Occipital lobe (tissue), 2 donors: Measurements from ENCODE around the gene PPP1R10. TPM values are rescaled to one million over a fixed set of nuclear protein-coding genes. Genes with fewer than 3 reads are reported as not detected.

ENCODE experiments used
- DNase-seq: peaks from one replicate; lab custom pipeline; 2025; lab: John Stamatoyannopoulos, UW
- total RNA-seq: library from RNA; depleted of rRNA; stranded (reverse); fragments of >200 nt; gene quantifications from one replicate; pipeline ENCODE4 v1.2.3, GENCODE V29; 2014

PPP1R10 gene
- total RNA-seq, 1 donor from 2014 or later = 55.7 TPM

- no peak for DNase-seq
Measured at GRCh38 chr6:30598912-30599624, 18.0 kb downstream of the PPP1R10 start.

- DNase-seq = peak; percentile 24
Measured at GRCh38 chr6:30597315-30598144, 19.5 kb downstream of the PPP1R10 start.

GRCh38 chr6:30592287-30592686, 24.8 kb downstream of the PPP1R10 start:
- no peak for DNase-seq

GRCh38 chr6:30591008-30591407, 26.0 kb downstream of the PPP1R10 start:
- no peak for DNase-seq

GRCh38 chr6:30590509-30590908, 26.5 kb downstream of the PPP1R10 start:
- no peak for DNase-seq

GRCh38 chr6:30589754-30590358, 27.2 kb downstream of the PPP1R10 start:
- no peak for DNase-seq

GRCh38 chr6:30583921-30584320, 33.1 kb downstream of the PPP1R10 start:
- no peak for DNase-seq

GRCh38 chr6:30578051-30578450, 39.0 kb downstream of the PPP1R10 start:
- no peak for DNase-seq

- DNase-seq = no peak
Measured at GRCh38 chr6:30573113-30573512, 43.9 kb downstream of the PPP1R10 start.

GRCh38 chr6:30572148-30572547, 44.9 kb downstream of the PPP1R10 start:
- no peak for DNase-seq

- DNase-seq = no peak
Measured at GRCh38 chr6:30571762-30572082, 45.3 kb downstream of the PPP1R10 start.

- DNase-seq = peak; percentile 98
Measured at GRCh38 chr6:30571075-30571761, 45.8 kb downstream of the PPP1R10 start, which contains the start of gene ABCF1. Gene ABCF1 (plus strand): TSS chr6:30571442. CDS start chr6:30571488, 46 bp downstream.

GRCh38 chr6:30570740-30571074, 46.3 kb downstream of the PPP1R10 start:
- no peak for DNase-seq

- no peak for DNase-seq
Measured at GRCh38 chr6:30570263-30570662, 46.8 kb downstream of the PPP1R10 start.

GRCh38 chr6:30568245-30568644, 48.8 kb downstream of the PPP1R10 start:
- DNase-seq = no peak

GRCh38 chr6:30565772-30566171, 51.3 kb downstream of the PPP1R10 start:
- no peak for DNase-seq

GRCh38 chr6:30564114-30564513, 52.9 kb downstream of the PPP1R10 start:
- no peak for DNase-seq

GRCh38 chr6:30562470-30563425, 54.3 kb downstream of the PPP1R10 start:
- no peak for DNase-seq

- DNase-seq = no peak
Measured at GRCh38 chr6:30560930-30561329, 56.1 kb downstream of the PPP1R10 start.

GRCh38 chr6:30557683-30557981, 59.4 kb downstream of the PPP1R10 start:
- no peak for DNase-seq
